HG03354 (cell line): Measurements from ENCODE around the gene TUBA4B.

Source experiments
- ATAC-seq: cut with Tn5 transposase; IDR thresholded peaks from one replicate; pipeline ENCODE4 v1.9.1; 2021; ENCODE audit warnings: mild to moderate bottlenecking; ENCODE audit not compliant: unreplicated experiment, poor library complexity, severe bottlenecking

The TUBA4B gene

GRCh38 chr2:219218217-219218731 lies 34.8 kb upstream of the TUBA4B start:
- peak; percentile 38 for ATAC-seq

GRCh38 chr2:219218732-219219701 lies 34.0 kb upstream of the TUBA4B start, which contains the start of gene ABCB6:
TSS of gene ABCB6 (minus strand) at chr2:219218958. CDS start at chr2:219218673, 285 bp downstream.
- peak; percentile 87 for ATAC-seq

- ATAC-seq, result no peak
These were observed 33.1 kb upstream of the TUBA4B start for GRCh38 chr2:219219784-219220532.

GRCh38 chr2:219220652-219221402 lies 32.2 kb upstream of the TUBA4B start:
- no peak for ATAC-seq

GRCh38 chr2:219221957-219222518 lies 31.0 kb upstream of the TUBA4B start:
- ATAC-seq, result no peak

- ATAC-seq, result no peak
These were observed 29.0 kb upstream of the TUBA4B start for GRCh38 chr2:219223831-219224610.

- ATAC-seq, result no peak
These were observed 27.7 kb upstream of the TUBA4B start for GRCh38 chr2:219225350-219225749.

GRCh38 chr2:219228041-219228910 lies 24.8 kb upstream of the TUBA4B start:
- ATAC-seq, result no peak

GRCh38 chr2:219228911-219229304 lies 24.1 kb upstream of the TUBA4B start:
- no peak for ATAC-seq

- ATAC-seq, result peak; percentile 98
These were observed 23.6 kb upstream of the TUBA4B start, which contains the start of the genes ANKZF1 and ATG9A for GRCh38 chr2:219229305-219230058. TSS of gene ANKZF1 (plus strand) at chr2:219229806. CDS start at chr2:219230258, 452 bp downstream. TSS of gene ATG9A (minus strand) at chr2:219229636. CDS start at chr2:219228024, 1,612 bp downstream.

- ATAC-seq, result peak; percentile 18
These were observed 22.9 kb upstream of the TUBA4B start for GRCh38 chr2:219230059-219230540.

GRCh38 chr2:219234331-219234730 lies 18.7 kb upstream of the TUBA4B start:
- no peak for ATAC-seq

- ATAC-seq, result no peak
These were observed 9.7 kb upstream of the TUBA4B start for GRCh38 chr2:219243291-219243761.

GRCh38 chr2:219244789-219245147 lies 8.3 kb upstream of the TUBA4B start:
- no peak for ATAC-seq

GRCh38 chr2:219245148-219245898 lies 7.7 kb upstream of the TUBA4B start, which contains the start of the genes GLB1L and STK16:
TSS of gene GLB1L (minus strand) at chr2:219245444. CDS start at chr2:219243573, 1,871 bp downstream.
TSS of gene STK16 (plus strand) at chr2:219245479. CDS start at chr2:219246000, 521 bp downstream.
- ATAC-seq, result peak; percentile 72

- ATAC-seq, result no peak
These were observed 7.2 kb upstream of the TUBA4B start for GRCh38 chr2:219245899-219246230.
